Measurements from ENCODE around the gene MPO.

MPO gene

GRCh38 chr17:58308985-58309917 is 28.5 kb upstream of the MPO start:
- H3K4me3 ChIP-seq (ENCODE audit: low read length): no peak overlapping the region
- DNase-seq (ENCODE audit: low read depth, low spot score): no peak

GRCh38 chr17:58308173-58308984 is 27.6 kb upstream of the MPO start:
- DNase-seq (ENCODE audit: low read depth, low spot score): no peak
- H3K4me3 ChIP-seq (ENCODE audit: low read length): no peak overlapping the region

- DNase-seq (ENCODE audit: low read depth, low spot score): no peak
Observed at GRCh38 chr17:58307468-58308172, 26.9 kb upstream of the MPO start.

GRCh38 chr17:58306131-58306951 is 25.6 kb upstream of the MPO start:
- no peak for DNase-seq (ENCODE audit: low read depth, low spot score)

More at GRCh38 chr17:58307468-58308172, 26.9 kb upstream of the MPO start:
- H3K4me3 ChIP-seq (ENCODE audit: low read length): no peak overlapping the region

GRCh38 chr17:58305626-58306025 is 24.9 kb upstream of the MPO start:
- H3K4me3 ChIP-seq (ENCODE audit: low read length): no peak overlapping the region
- no peak for DNase-seq (ENCODE audit: low read depth, low spot score)

More at GRCh38 chr17:58306131-58306951, 25.6 kb upstream of the MPO start:
- H3K4me3 ChIP-seq (ENCODE audit: low read length): no peak overlapping the region

- DNase-seq (ENCODE audit: low read depth, low spot score): no peak
- H3K4me3 ChIP-seq (ENCODE audit: low read length): no peak overlapping the region
Observed at GRCh38 chr17:58304750-58305486, 24.2 kb upstream of the MPO start.

- DNase-seq (ENCODE audit: low read depth, low spot score): peak; percentile 57
- no peak overlapping the region for H3K4me3 ChIP-seq (ENCODE audit: low read length)
Observed at GRCh38 chr17:58303971-58304749, 23.4 kb upstream of the MPO start.

GRCh38 chr17:58302919-58303585 is 22.3 kb upstream of the MPO start:
- DNase-seq (ENCODE audit: low read depth, low spot score): no peak

GRCh38 chr17:58302171-58302918 is 21.6 kb upstream of the MPO start:
- H3K4me3 ChIP-seq (ENCODE audit: low read length): no peak overlapping the region
- DNase-seq (ENCODE audit: low read depth, low spot score): no peak

More at GRCh38 chr17:58302919-58303585, 22.3 kb upstream of the MPO start:
- H3K4me3 ChIP-seq (ENCODE audit: low read length): no peak overlapping the region

GRCh38 chr17:58301504-58302150 is 20.9 kb upstream of the MPO start:
- no peak for DNase-seq (ENCODE audit: low read depth, low spot score)

GRCh38 chr17:58300336-58300735 is 19.6 kb upstream of the MPO start:
- DNase-seq (ENCODE audit: low read depth, low spot score): no peak
- no peak overlapping the region for H3K4me3 ChIP-seq (ENCODE audit: low read length)

More at GRCh38 chr17:58301504-58302150, 20.9 kb upstream of the MPO start:
- no peak overlapping the region for H3K4me3 ChIP-seq (ENCODE audit: low read length)

GRCh38 chr17:58294034-58294433 is 13.3 kb upstream of the MPO start:
- no peak overlapping the region for H3K4me3 ChIP-seq (ENCODE audit: low read length)
- no peak for DNase-seq (ENCODE audit: low read depth, low spot score)

GRCh38 chr17:58291246-58291645 is 10.5 kb upstream of the MPO start:
- no peak overlapping the region for H3K4me3 ChIP-seq (ENCODE audit: low read length)
- DNase-seq (ENCODE audit: low read depth, low spot score): no peak

GRCh38 chr17:58289869-58290268 is 9.1 kb upstream of the MPO start:
- peak; percentile 19 for DNase-seq (ENCODE audit: low read depth, low spot score)
- no peak overlapping the region for H3K4me3 ChIP-seq (ENCODE audit: low read length)

GRCh38 chr17:58285422-58285810 is 4.7 kb upstream of the MPO start:
- no peak for DNase-seq (ENCODE audit: low read depth, low spot score)
- H3K4me3 ChIP-seq (ENCODE audit: low read length): no peak overlapping the region
